Muscle of back (tissue), 13 donors: ENCODE measurements around the gene UPK1B. TPM values are rescaled to one million over a fixed set of nuclear protein-coding genes. Genes with fewer than 3 reads are reported as not detected.
A peak's percentile ranks its signal among the peaks of the same experiment; 100 is the strongest.
"Not testable (repeated sequence)": the region's sequence is repeated elsewhere in the genome, so short reads cannot be mapped to it uniquely, and the experiment has no call there.

Source experiments
- DNase-seq, 3 donors: peaks; one replicate each; pipeline versions ENCODE4 v3.0.0 to v3.0.0-alpha.2; 2013
- long read RNA-seq, 9 donors: transcript quantifications; one replicate each; lab custom pipeline, GENCODE V29; 2026
- polyA plus RNA-seq, 10 donors: library from polyadenylated mRNA; unstranded; fragments of 120-200 nt; gene quantifications; one replicate each; pipeline ENCODE4 v1.2.1, GENCODE V29; 2013; ENCODE audit not compliant: insufficient read length in 10 of 10

Gene UPK1B
- polyA plus RNA-seq = 1 to 10 TPM in 1 of 10 donors, under 1 TPM in 5, not detected in 4; 0.08 to 3.6 (median 0.13) TPM
- long read RNA-seq, donor 1 = 0 reads
- long read RNA-seq, donor 2 = 0 reads
- long read RNA-seq, donor 3 = 0 reads
- long read RNA-seq, donor 4 = 0 reads
- long read RNA-seq, donor 5 = 0 reads
- long read RNA-seq, donor 6 = 0 reads
- long read RNA-seq, donor 7 = 0 reads
- long read RNA-seq, donor 8, partial matches to known transcripts = 0 of 1 reads
- long read RNA-seq, donor 8, other reads (novel, unspliced or antisense) = 0 of 1 reads
- long read RNA-seq, donor 9 = 0 reads

DNA sequence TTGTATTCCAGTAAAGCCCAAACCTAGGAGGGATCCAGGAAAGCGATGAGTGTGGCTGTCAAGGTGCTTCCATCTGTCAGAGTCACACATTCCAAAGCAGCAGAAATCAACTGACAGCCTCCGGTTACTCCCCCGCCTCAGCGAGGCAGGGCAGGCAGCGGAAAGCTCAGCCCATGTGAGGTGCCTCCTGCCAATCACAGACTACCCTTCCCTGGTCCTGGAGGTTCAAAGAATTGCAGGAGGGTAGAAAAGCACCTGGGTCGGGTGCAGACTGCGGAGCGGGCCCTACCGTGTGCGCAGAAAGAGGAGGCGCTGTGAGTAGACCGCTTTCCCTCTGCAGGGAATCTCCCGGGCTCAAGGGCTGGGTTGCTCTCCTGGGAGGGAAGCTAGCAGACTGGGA is at the start of gene UPK1B:
TSS of gene UPK1B (plus strand) at position 274 of the 400 bp plus-strand sequence. CDS start 13,144 bp downstream, outside the sequence.
- no peak for DNase-seq

DNA sequence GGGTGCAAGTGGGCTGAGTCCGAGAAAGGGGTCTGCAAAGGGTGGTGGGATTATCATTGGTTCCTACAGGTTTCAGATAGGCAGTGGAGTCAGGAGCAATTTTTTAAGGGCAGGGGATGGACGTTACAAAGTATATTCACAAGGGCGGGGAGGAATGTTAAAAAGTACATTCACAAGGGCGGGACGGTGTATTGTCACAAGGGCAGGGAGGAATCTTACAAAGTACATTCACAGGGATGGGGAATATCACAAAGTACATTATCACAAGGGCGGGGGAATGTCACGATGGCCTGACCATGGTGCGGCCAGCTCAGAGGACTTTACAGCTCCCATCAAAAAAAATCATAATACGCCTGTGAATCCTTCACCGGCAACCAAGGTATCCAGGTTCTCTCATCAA is 48.1 kb upstream of the UPK1B start:
- DNase-seq = no peak

- DNase-seq = no peak
These were observed 47.5 kb upstream of the UPK1B start for GRCh38 chr3:119125742-119126504.

DNA sequence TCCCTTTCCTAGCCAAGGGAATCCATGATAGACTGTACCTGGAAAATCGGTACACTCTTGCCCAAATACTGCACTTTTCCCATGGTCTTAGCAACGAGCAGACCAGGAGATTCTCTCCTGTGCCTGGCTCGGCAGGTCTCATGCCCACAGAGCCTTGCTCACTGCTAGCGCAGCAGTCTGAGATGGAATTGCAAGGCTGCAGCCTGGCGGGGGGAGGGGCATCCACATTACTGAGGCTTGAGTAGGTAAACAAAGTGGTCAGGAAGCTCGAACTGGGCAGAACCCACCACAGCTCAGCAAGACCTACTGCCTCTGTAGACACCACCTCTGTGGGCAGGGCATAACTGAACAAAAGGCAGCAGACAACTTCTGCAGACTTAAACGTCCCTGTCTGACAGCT is 43.1 kb upstream of the UPK1B start:
- DNase-seq = not testable (repeated sequence)

DNA sequence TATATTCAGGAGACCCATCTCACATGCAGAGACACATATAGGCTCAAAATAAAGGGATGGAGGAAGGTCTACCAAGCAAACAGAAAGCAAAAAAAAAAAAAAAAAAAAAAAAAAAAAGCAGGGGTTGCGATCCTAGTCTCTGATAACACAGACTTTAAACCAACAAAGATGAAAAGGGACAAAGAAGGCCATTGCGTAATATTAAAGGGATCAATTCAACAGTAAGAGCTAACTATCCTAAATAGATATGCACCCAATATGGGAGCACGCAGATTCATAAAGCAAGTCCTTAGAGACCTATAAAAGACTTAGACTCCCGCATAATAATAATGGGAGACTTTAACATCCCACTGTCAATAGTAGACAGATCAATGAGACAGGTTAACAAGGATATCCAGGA is 41.1 kb upstream of the UPK1B start:
- DNase-seq = not testable (repeated sequence)

GRCh38 chr3:119139360-119139759 is 34.0 kb upstream of the UPK1B start:
- not testable (repeated sequence) for DNase-seq

- no peak for DNase-seq
These were observed 32.9 kb upstream of the UPK1B start for GRCh38 chr3:119140466-119140865.

DNA sequence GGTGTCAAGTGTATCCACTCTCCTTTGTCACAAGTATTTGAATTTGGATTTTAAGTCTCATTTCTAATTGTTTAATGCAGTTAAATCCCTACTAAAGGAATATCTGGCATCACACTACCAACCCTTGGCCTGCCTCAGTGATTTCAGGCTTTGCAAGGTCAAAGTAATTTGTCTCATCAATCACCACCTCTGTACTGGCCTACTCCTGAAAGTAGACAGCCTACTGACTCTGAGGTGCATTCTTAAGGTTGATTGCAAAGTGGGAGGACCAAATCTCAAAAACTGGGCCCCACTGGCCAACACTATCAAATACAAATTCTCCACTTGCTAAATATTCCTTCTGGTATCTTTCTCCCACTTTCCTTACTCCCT is 28.3 kb upstream of the UPK1B start:
- no peak for DNase-seq

- peak; percentile 15 to 44 (median 16) for DNase-seq
These were observed 27.8 kb upstream of the UPK1B start, which contains the start of gene TEX55 for GRCh38 chr3:119145500-119146167. TEX55 (plus strand) TSS chr3:119146165; CDS start chr3:119146190, 25 bp downstream.

DNA sequence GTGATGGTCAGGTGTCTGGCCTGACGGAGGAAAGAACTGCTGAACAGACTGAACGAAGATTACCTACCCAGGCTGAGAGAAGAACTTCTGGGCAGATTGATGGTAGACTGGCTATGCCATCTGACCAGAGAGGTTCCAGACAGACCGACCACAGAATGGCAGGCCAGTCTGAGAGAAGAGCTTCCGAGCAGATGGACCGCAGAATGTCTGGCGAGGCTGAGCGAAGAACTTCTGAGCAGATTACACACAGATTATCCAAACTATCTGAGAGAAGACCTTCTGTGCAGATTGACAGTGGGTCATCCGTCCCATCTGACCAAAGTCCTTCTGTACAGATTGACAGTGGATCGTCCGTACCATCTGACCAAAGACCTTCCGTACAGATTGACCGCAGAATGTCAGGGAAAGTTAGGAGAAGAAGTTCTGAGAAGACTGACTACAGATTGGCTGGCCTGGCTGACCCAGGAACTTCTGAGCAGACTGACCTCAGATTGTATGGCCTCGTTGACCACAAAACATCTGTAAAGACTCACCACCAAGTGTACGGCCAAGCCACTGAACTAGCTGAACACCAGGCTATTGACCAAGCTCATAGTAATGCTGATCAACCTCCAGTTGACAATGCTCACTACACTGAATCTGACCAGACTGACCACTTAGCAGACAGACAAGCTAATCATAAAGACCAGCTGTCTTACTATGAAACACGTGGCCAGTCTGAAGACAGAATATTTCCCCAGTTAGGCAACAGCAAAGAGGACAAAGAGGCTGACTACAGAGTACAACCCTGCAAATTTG is 26.6 kb upstream of the UPK1B start:
- DNase-seq = no peak

DNA sequence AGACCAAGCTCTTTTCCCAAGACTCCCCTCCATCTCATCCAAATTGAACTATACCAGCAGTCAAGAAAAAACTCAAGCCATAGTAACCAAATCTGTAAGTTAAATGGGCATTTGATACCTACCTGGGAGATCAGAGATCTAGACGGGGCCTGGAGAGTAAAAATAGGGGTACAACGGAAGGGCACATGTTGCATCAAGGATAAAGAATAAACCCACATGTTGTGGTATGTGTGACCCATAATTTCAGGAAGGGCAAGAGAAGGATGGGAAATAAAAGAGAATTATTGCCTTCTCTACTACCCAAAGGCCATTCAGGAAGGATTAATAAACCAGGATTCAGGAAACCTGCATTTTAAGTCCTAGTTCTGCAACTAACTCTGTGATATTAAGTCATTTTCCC is 25.9 kb upstream of the UPK1B start:
- DNase-seq = no peak

DNA sequence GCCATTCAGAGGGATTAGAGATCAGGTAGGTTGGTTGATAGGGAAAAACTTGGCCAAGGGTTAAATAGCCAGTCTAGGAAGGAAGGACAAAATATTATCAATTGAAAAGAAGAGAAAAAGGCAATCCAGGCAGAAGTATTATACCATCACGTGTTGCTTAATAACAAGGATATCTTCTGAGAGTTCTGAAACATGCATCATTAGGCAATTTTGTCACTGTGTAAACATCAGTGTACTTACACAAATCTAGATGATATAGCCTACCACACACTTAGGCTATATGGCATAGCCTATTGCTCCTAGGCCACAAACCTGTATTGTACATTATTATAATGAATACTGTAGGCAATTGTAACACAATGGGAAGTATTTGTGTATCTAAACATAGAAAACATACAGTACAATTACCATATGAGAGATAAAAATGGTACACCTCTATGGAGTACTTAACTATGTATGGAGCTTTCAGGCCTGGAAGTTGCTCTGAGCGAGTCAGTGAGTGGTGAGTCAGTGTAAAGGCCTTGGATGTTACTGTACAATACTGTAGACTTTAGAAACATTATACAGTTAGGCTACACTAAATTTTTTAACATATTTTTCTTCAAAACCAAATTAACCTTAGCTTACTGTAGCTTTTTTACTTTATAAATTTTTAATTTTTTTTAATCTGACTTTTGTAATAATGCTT is 24.8 kb upstream of the UPK1B start:
- DNase-seq = peak in 1 of 3 donors; percentile 18

- peak in 1 of 3 donors; percentile 21 for DNase-seq
These were observed 23.9 kb upstream of the UPK1B start for GRCh38 chr3:119149484-119149883.

DNA sequence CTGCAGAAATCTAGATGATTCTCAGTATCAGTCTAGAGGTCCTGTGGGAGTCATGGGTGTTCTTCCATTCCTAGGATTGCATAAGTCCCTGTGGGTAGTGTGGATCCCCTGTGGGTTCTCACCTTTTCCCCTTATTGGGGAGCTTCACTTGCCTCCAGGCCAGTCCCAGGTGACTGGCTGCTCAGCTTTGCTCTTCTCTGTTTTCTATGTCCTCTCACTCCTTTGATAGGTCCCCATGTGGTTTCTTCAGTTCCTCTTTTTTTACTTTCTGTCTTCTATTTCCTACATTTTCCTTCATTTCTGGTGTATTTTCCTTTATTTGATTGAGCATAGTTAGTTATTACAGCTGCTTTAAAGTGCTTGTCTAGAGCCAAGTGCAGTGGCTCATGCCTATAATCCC is 16.5 kb upstream of the UPK1B start:
- no peak for DNase-seq

- no peak for DNase-seq
These were observed 15.4 kb upstream of the UPK1B start for GRCh38 chr3:119157971-119158370.

DNA sequence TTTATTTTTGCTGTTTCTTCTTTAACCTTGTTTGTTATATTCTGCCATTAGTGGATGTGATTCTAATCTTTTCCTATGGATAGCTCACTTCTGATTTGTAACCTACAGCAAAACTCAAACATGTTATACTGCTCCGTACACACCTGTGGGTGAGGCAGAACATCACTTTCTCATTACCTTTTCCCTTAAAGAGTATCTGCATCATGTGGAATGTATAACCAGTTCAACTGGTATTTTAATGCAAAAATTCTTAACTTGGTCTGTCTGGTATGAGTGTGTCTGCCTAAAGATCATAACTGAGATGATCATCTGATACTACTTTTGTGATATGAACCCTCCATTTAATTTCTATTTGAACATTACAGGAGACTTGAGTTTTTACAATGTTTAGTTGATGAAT is 13.0 kb upstream of the UPK1B start:
- DNase-seq = no peak

DNA sequence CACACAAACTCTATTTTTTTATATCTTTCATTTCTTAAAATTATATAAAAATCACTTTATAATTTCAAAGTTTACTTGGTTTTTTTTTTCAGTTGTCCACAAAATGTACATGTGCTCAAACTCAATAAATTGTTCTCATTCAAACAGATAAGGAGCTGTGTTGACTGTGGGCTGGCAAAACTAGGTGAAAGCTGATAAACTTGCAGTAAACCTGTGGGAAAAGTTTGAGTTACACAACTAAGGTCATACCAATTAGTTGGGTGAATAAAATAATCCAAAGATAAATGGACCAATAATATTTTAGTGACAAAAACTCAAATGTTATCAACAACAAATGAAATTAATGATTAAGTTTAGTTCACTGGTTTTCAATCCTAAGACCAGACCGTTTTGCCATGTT is 12.6 kb upstream of the UPK1B start:
- no peak for DNase-seq

DNA sequence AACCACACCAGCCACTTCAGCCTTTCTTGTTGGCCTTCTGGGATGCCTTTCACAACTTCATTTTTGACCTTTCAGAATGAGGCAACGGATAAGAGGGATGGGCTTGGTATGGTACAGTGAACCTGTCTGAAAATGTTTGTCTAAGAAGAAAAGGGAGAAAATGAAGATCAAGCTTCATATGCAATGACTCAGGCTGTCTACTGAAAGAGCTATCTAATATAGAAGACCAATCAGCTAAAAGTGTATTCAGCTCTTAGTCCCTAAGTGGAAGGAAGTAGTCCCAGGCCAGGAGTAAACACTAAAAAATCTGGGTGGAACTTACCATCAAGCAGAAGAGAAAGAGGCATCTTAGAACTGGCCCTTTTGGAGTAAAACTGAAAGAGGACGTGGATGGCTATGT is 12.2 kb upstream of the UPK1B start:
- DNase-seq = no peak

- not testable (repeated sequence) for DNase-seq
These were observed 8.7 kb upstream of the UPK1B start for GRCh38 chr3:119164745-119165144.

- no peak for DNase-seq
These were observed 2.6 kb upstream of the UPK1B start for GRCh38 chr3:119170821-119171220.
